ENCODE measurements around the gene MRPS34. TPM values are rescaled to one million over a fixed set of nuclear protein-coding genes. Genes with fewer than 3 reads are reported as not detected.
A peak's percentile ranks its signal among the peaks of the same experiment; 100 is the strongest.

The MRPS34 gene
- total RNA-seq, 1 experiment from 2014 or later: 101 TPM

DNA sequence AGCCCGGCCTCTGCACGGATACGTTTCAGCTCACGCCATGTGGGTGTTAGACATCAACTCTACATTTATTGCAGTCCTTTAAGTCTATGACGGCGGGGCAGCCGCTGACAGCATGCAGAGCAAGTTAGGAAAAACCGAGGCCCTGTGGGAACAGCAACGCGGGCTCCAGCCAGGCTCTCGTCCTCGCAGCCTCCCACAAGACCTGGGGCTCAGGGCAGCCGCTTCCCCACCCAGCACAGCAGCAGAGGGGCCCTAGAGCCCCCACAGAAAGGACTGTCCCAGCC, 3.7 kb upstream of the MRPS34 start:
- Histone ChIP-seq H3K27ac (ENCODE audit: low read length) (no peak overlapping the region), H3K4me3 (ENCODE audit: low read length) (no peak overlapping the region), H3K4me2 (ENCODE audit: low read depth, low read length, poor library complexity, severe bottlenecking) (no peak overlapping the region), H3K4me1 (ENCODE audit: low read length) (peaks cover 25% of the 10 kb centered on the region), H3K9me3 (ENCODE audit: low read length) (no peaks in the 10 kb centered on the region), H3K9ac (ENCODE audit: low read length) (no peak overlapping the region), H3K36me3 (ENCODE audit: insufficient read depth, low read length) (peaks cover 2% of the 10 kb centered on the region; the same call in 1 of the 2 replicates), H3K9me2 (replicated peaks; ENCODE audit: insufficient read depth, low read length) (no peaks in the 10 kb centered on the region), H2AFZ (ENCODE audit: low read length) (no peak overlapping the region), H4K20me1 (ENCODE audit: insufficient read depth, low read depth, low read length) (peaks cover 22% of the 10 kb centered on the region; the same call in 1 of the 2 replicates), H3K27me3 (ENCODE audit: low read length) (no peaks in the 10 kb centered on the region), H3K79me2 (ENCODE audit: low read length) (peaks cover 42% of the 10 kb centered on the region)
- no peak for DNase-seq

DNA sequence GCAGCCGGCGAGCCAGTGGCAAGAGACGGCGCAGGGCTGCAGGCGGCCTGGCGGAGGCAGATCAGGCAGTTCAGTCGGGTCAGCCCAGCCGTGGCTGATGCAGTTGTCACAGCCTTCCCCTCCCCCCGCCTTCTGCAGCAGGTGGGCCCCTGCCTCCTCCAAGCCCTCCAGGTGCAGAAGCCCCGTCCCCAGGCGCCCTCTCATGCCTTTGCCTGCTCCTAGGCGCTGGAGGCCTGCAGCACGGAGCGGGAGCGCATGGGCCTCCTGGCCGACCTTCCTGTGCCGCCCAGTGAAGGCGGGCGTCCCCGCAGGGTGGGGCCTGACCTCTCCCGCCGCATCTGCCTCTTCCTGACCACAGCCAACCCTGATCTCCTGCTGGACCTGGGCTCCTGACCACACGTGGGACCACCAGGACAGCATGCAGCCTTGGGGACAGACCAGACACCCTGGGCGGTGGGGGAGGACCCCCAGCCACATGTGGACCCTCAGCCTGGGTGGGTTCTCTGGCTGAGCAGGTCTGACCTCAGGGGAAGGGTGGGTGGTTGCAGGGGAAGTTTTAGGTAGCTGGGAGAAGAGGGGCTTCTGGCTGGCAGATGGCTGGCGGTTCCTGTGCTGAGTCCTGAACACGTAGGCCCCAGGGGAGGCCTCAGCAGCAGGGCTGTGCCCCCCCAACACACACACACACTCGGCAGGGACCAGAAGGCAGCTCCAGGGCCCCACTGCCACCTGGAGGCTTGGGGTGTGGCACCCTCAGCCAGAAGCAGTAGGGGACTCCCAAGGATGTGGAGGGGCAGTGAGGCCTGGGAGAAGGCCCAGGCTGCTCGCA, 3.1 kb upstream of the MRPS34 start:
- H3K9me2 ChIP-seq (replicated peaks; ENCODE audit: insufficient read depth, low read length): no peaks in the 10 kb centered on the region
- no peak overlapping the region for H3K27ac ChIP-seq (ENCODE audit: low read length)
- peaks cover 18% of the 10 kb centered on the region; the same call in 1 of the 2 replicates for H4K20me1 ChIP-seq (ENCODE audit: insufficient read depth, low read depth, low read length)
- H3K9me3 ChIP-seq (ENCODE audit: low read length): no peaks in the 10 kb centered on the region
- peaks cover 2% of the 10 kb centered on the region; the same call in 1 of the 2 replicates for H3K36me3 ChIP-seq (ENCODE audit: insufficient read depth, low read length)
- no peaks in the 10 kb centered on the region for H3K27me3 ChIP-seq (ENCODE audit: low read length)
- no peak for DNase-seq
- no peak overlapping the region for H3K4me3 ChIP-seq (ENCODE audit: low read length)
- no peak overlapping the region for H3K9ac ChIP-seq (ENCODE audit: low read length)
- H2AFZ ChIP-seq (ENCODE audit: low read length): no peak overlapping the region
- H3K79me2 ChIP-seq (ENCODE audit: low read length): peaks cover 40% of the 10 kb centered on the region
- H3K4me2 ChIP-seq (ENCODE audit: low read depth, low read length, poor library complexity, severe bottlenecking): no peak overlapping the region
- peaks cover 20% of the 10 kb centered on the region for H3K4me1 ChIP-seq (ENCODE audit: low read length)

- DNase-seq: no peak
- H3K27ac ChIP-seq (ENCODE audit: low read length): no peak overlapping the region
- no peaks in the 10 kb centered on the region for H3K9me2 ChIP-seq (replicated peaks; ENCODE audit: insufficient read depth, low read length)
- peak overlapping the region; percentile 97 for H3K4me2 ChIP-seq (ENCODE audit: low read depth, low read length, poor library complexity, severe bottlenecking)
- peaks cover 19% of the 10 kb centered on the region for H3K4me1 ChIP-seq (ENCODE audit: low read length)
- H3K27me3 ChIP-seq (ENCODE audit: low read length): no peaks in the 10 kb centered on the region
- no peak overlapping the region for H2AFZ ChIP-seq (ENCODE audit: low read length)
- H3K9me3 ChIP-seq (ENCODE audit: low read length): no peaks in the 10 kb centered on the region
- peaks cover 21% of the 10 kb centered on the region for H4K20me1 ChIP-seq (ENCODE audit: insufficient read depth, low read depth, low read length)
- H3K36me3 ChIP-seq (ENCODE audit: insufficient read depth, low read length): peaks cover 2% of the 10 kb centered on the region
- no peak overlapping the region; the same call in 1 of the 2 replicates for H3K4me3 ChIP-seq (ENCODE audit: low read length)
- H3K79me2 ChIP-seq (ENCODE audit: low read length): peaks cover 46% of the 10 kb centered on the region
- H3K9ac ChIP-seq (ENCODE audit: low read length): peak overlapping the region; percentile 93
Measured at GRCh38 chr16:1775006-1775845, 2.3 kb upstream of the MRPS34 start.

DNA sequence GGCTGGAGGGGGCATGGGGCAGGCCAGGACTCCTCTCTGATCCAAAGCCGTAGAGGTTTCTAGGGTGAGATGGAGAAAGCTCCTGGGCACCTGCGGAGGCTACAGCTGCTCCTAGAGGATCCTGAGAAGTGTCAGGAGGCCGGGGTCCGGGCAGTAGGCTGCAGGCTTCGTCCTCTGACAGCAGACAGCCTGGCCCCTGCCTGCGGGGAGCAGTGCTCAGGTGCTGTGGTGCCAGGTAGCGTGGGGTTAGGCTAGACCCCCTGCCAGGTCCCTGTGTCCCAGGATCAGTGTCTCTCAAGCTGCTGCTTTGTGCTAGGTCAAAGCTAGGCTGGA, 1.5 kb upstream of the MRPS34 start:
- Histone ChIP-seq H2AFZ (ENCODE audit: low read length) (no peak overlapping the region), H3K4me2 (ENCODE audit: low read depth, low read length, poor library complexity, severe bottlenecking) (peak overlapping the region; percentile 97), H4K20me1 (ENCODE audit: insufficient read depth, low read depth, low read length) (peaks cover 22% of the 10 kb centered on the region), H3K9ac (ENCODE audit: low read length) (peak overlapping the region; percentile 93), H3K4me1 (ENCODE audit: low read length) (peaks cover 27% of the 10 kb centered on the region), H3K27ac (ENCODE audit: low read length) (no peak overlapping the region), H3K79me2 (ENCODE audit: low read length) (peaks cover 49% of the 10 kb centered on the region), H3K9me2 (replicated peaks; ENCODE audit: insufficient read depth, low read length) (no peaks in the 10 kb centered on the region), H3K9me3 (ENCODE audit: low read length) (no peaks in the 10 kb centered on the region), H3K4me3 (ENCODE audit: low read length) (peak overlapping the region; percentile 86), H3K27me3 (ENCODE audit: low read length) (no peaks in the 10 kb centered on the region), H3K36me3 (ENCODE audit: insufficient read depth, low read length) (peaks cover 2% of the 10 kb centered on the region)
- DNase-seq: no peak

GRCh38 chr16:1773703-1774447, 941 bp upstream of the MRPS34 start:
- peak; percentile 68 for DNase-seq
- Histone ChIP-seq H4K20me1 (ENCODE audit: insufficient read depth, low read depth, low read length) (peaks cover 17% of the 10 kb centered on the region), H3K36me3 (ENCODE audit: insufficient read depth, low read length) (peaks cover 2% of the 10 kb centered on the region)

GRCh38 chr16:1772362-1772907, 499 bp downstream of the MRPS34 start, which contains the start of gene EME2:
TSS of gene EME2 (plus strand) at chr16:1772810. CDS start at chr16:1773228, 418 bp downstream.
- peak; percentile 79 for DNase-seq
- Histone ChIP-seq H3K4me2 (ENCODE audit: low read depth, low read length, poor library complexity, severe bottlenecking) (peak within 1 kb of the TSS; percentile 97), H2AFZ (ENCODE audit: low read length) (peak within 1 kb of the TSS; percentile 43; the same call in 1 of the 2 replicates), H3K79me2 (ENCODE audit: low read length) (peaks cover 49% of the 10 kb centered on the region), H3K4me1 (ENCODE audit: low read length) (peaks cover 29% of the 10 kb centered on the region), H3K9me3 (ENCODE audit: low read length) (no peaks in the 10 kb centered on the region), H3K4me3 (ENCODE audit: low read length) (peak within 1 kb of the TSS; percentile 86), H3K36me3 (ENCODE audit: insufficient read depth, low read length) (peaks cover 2% of the 10 kb centered on the region), H3K9ac (ENCODE audit: low read length) (peak within 1 kb of the TSS; percentile 93), H3K27me3 (ENCODE audit: low read length) (no peaks in the 10 kb centered on the region), H3K9me2 (replicated peaks; ENCODE audit: insufficient read depth, low read length) (no peaks in the 10 kb centered on the region), H3K27ac (ENCODE audit: low read length) (peak within 1 kb of the TSS; percentile 77), H4K20me1 (ENCODE audit: insufficient read depth, low read depth, low read length) (peaks cover 17% of the 10 kb centered on the region)

More at GRCh38 chr16:1773703-1774447, 941 bp upstream of the MRPS34 start:
- Histone ChIP-seq H3K9me2 (replicated peaks; ENCODE audit: insufficient read depth, low read length) (no peaks in the 10 kb centered on the region), H3K4me3 (ENCODE audit: low read length) (peak overlapping the region; percentile 86), H3K4me2 (ENCODE audit: low read depth, low read length, poor library complexity, severe bottlenecking) (peak overlapping the region; percentile 97), H2AFZ (ENCODE audit: low read length) (peak overlapping the region; percentile 43; the same call in 1 of the 2 replicates), H3K79me2 (ENCODE audit: low read length) (peaks cover 49% of the 10 kb centered on the region), H3K9ac (ENCODE audit: low read length) (peak overlapping the region; percentile 93), H3K9me3 (ENCODE audit: low read length) (no peaks in the 10 kb centered on the region), H3K4me1 (ENCODE audit: low read length) (peaks cover 29% of the 10 kb centered on the region), H3K27me3 (ENCODE audit: low read length) (no peaks in the 10 kb centered on the region), H3K27ac (ENCODE audit: low read length) (peak overlapping the region; percentile 77)

DNA sequence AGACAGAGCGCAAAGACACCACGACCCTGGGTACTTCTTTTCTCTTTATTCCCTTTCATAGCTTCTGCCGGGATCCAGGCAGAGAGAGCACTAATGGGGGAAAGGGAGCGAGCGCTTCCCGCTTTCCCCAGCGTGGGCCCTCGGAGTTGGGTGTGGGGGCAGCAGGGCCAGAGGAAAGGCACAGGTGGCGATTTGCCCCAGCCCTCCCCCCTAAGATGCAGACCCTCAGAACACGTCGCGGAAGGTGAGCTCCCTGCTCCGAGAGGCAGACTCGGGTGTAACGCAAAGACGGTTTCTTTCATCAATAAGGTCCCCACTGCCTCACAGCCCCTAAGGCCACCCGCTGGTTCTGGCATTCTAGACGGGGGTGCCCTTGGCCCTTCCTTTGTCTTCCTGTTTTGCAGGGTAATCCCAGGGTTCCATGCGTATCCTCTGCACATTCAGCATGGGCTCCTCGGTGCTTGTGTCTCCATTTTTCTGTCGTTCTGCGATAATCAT, 1.0 kb downstream of the MRPS34 start:
- Histone ChIP-seq H3K9me3 (ENCODE audit: low read length) (no peaks in the 10 kb centered on the region), H3K9ac (ENCODE audit: low read length) (peak overlapping the region; percentile 93), H3K4me2 (ENCODE audit: low read depth, low read length, poor library complexity, severe bottlenecking) (peak overlapping the region; percentile 97), H3K79me2 (ENCODE audit: low read length) (peaks cover 49% of the 10 kb centered on the region), H4K20me1 (ENCODE audit: insufficient read depth, low read depth, low read length) (peaks cover 17% of the 10 kb centered on the region), H3K4me3 (ENCODE audit: low read length) (peak overlapping the region; percentile 86), H3K27me3 (ENCODE audit: low read length) (no peaks in the 10 kb centered on the region), H3K36me3 (ENCODE audit: insufficient read depth, low read length) (peaks cover 2% of the 10 kb centered on the region), H3K4me1 (ENCODE audit: low read length) (peaks cover 29% of the 10 kb centered on the region), H3K27ac (ENCODE audit: low read length) (peak overlapping the region; percentile 68), H3K9me2 (replicated peaks; ENCODE audit: insufficient read depth, low read length) (no peaks in the 10 kb centered on the region), H2AFZ (ENCODE audit: low read length) (no peak overlapping the region)
- DNase-seq: no peak

Data from Karpas-422 (cell line).